Measurements from ENCODE around the gene FRMD4B.
"Not testable (repeated sequence)": the region's sequence is repeated elsewhere in the genome, so short reads cannot be mapped to it uniquely, and the experiment has no call there.

Gene FRMD4B

DNA sequence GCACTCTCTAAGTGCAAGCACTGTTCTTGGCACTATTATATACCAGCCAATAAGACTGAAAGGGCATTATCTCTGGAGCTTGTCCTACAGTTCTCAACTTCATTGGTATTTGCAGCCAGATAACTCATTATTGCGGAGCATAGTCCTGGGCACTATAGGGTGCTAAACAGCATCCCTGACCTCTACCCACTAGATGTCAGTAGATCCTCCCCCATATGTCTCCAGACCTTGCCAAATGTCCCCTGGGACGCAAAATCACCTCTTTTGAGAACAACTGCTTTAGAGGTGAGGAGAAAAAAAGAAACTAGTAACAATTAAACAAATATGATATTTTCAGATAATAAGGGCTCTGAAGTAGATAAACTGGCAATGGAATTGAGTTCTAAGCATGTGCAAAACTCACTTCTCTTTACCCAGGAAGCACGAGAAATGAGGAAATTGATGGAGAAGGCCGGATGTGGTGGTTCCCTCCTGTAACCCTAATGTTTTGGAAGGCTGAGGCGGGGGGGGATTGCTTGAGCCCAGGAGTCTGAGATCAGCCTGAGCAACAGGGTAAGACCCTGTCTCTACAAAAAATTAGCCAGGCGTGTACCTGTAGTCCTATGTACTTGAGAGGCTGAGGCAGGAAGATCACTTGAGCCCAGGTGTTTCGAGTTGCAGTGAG is 61.4 kb downstream of the FRMD4B start:
- no peak for DNase-seq (ENCODE audit: low read depth in 3 of 3, low spot score in 1 of 3)

DNA sequence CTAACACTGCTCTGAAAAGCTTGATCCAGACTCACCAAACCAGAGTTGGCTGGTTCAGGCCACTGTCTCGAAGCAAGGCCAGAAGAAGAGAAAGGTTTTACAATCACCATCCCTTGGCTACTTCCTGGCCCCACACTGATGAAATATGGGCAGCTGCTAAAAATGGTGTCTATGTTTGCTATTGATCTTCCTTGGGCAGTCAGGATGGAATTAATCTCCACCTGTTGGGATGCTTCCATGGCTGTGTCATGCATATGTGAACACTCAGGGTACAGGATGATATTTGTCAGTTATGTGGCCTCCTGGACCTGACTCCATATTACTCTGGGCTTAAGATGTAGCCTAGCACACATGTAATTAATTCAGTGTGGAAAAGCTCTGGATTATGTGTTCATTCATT is 61.9 kb downstream of the FRMD4B start:
- DNase-seq (ENCODE audit: low read depth in 3 of 3, low spot score in 1 of 3), result no peak

DNA sequence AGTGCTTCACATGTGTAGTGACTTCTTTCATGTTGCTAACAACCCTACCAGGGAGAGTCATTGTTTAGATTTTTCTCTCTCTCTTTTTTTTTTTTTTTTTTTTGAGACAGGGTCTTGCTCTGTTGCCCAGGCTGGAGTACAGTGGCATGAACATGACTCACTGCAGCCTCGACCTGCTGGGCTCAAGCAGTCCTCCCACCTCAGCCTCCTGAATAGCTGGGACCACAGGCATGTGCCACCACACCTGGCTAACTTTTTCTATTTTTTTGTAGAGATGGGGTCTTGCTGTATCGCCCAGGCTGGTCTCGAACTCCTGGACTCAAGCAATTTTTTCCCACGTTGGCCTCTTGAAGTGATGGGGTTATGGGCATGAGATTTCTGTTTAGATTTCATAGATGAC is 63.4 kb downstream of the FRMD4B start:
- not testable (repeated sequence) for DNase-seq (ENCODE audit: low read depth in 3 of 3, low spot score in 1 of 3)

DNA sequence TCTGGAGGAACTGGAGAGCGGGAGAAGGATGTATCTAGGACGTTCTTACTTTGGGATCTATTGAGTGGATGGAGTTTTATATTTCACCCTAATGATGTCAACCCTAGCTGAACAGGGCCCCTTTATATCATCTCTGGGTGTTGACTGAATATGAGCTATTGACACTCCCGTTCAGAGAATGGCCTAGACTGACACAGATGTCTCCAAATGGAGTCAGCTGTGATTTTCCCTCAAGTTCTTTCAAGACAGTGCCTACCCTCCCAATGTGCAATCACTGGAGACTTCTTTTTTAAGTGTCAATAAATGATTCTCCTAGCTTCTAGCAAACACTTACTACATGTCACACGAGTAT is 63.8 kb downstream of the FRMD4B start:
- no peak for DNase-seq (ENCODE audit: low read depth in 3 of 3, low spot score in 1 of 3)

DNA sequence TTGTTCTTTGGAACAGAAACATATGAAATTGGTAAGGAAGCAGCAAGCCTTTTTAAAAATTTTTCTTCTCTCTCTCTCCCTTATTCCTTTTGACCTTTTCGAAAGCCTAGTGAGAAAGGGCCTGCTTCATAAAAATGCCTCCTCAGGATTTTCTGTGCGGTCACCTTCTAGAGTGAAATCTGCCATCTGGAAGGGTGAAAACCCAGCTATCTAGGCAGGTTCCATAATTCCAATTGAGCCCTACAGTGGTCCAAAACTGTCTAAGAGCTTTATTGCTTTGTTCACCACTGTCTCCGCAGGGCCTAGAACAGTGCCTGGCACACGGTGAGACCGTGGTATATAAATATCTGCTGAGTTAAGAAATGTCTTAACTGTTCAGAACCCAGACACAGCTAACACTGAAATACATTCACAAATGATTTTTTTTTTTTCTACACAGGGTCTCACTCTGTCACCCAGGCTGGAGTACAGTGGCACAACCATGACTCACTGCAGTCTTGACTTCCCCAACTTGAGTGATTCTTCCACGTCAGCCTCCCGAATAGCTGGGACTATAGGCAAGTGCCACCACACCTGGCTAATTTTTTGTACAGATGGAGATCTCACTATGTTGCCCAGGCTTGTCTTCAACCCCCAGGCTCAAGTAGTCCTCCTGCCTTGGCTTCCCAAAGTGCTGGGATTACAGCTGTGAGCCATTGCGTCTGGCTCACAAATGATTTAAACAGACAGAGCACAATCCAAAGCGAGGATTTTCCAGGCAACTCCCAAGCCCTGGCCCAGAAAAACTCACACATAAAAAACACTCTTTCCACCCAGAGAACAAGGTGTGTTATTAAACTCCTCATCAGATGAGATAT is 64.4 kb downstream of the FRMD4B start:
- no peak for DNase-seq (ENCODE audit: low read depth in 3 of 3, low spot score in 1 of 3)

DNA sequence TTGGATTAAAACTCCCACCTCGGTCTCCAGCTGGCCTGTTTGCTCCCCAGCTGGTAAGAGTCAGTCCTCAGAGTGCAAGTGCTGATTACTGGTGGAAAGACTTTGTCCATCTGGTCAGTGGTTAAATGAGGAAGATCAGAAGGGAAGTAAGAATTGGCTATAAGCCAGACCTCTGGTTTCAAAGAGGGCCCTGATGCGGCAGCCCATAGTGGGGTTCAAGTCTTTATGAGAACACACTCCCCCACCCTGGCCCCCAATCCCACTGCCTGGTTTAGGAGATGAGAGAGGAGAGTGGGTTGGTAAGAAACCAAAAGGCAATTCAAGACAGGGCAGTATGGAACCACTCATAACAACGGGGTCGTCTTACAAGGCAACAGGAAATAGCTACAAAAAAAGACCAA is 65.0 kb downstream of the FRMD4B start:
- DNase-seq (ENCODE audit: low read depth in 3 of 3, low spot score in 1 of 3), result no peak

DNA sequence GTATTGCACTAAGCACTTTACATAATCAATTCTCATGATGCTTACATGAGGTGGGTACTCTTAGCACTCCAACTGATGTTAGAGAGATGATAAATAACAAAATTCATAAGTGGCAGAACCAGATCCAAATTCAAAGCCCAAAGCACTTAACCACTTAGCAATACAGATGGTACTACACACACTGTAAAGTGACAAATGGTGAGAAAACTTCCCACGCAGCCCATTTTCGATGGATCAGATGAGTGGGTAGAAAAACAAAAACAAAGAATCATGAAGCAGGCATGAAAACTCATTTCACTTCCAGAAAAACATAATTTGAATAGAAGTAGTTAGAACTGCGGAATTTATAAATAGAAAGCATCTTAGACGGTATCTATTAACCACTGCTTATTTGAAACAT is 66.2 kb downstream of the FRMD4B start:
- DNase-seq (ENCODE audit: low read depth in 3 of 3, low spot score in 1 of 3), result no peak

DNA sequence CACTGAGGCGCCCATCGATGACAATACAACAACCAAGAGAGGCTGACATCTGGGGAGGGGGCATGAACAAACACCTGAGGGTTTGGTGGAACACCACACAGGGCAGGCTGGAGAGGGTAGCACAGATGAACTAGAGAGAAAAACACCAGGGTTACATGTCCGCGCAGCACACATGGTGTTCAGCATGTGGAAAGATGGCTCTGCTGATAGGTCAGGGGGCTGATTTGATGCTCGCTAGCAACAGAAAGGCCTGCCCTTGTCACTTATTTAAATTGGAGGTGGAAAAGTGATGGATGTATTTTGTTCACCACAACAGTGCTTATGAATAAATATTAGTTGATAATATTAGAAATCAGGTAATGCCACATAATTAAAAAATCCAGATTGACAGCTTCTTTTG is 67.5 kb downstream of the FRMD4B start:
- no peak for DNase-seq (ENCODE audit: low read depth in 3 of 3, low spot score in 1 of 3)

DNA sequence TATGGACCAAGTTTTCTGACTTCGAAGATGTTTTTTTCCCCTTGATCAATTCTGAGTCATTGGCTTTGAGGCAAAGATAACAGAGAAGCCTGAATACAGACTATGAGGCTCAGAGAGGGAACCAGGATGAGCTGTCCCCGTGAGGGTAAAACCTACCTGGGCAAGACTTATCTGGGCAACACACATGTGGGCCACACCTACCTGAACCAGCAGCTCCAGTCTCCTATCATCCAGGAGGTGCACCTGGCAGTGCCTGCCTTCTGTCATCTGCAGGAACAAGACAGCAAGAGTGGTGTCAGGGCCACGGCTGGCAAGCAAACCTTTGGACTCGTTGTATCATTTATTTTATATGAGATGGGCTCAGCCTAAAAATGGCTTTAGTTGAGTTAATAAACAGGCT is 72.6 kb downstream of the FRMD4B start:
- no peak for DNase-seq (ENCODE audit: low read depth in 3 of 3, low spot score in 1 of 3)

DNA sequence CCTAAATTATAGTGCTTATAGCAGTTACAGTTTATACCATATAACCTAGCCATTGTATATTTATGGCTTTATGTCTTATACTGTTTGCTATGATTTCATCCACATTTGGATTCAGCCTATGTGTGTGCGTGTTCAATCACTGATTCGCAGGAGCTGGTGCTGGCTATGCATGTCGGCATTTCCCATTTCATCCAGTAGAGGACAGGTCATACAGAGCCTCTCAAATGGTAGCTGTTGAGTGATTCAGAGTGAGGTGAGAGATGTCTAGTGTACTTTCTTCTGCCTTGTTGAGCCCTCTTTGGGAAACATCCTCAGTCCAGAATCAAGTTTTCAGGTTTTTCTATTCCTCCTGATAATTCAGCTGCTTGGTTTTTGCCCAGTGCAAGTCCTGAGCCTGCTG is 76.1 kb downstream of the FRMD4B start:
- DNase-seq (ENCODE audit: low read depth in 3 of 3, low spot score in 1 of 3), result no peak

DNA sequence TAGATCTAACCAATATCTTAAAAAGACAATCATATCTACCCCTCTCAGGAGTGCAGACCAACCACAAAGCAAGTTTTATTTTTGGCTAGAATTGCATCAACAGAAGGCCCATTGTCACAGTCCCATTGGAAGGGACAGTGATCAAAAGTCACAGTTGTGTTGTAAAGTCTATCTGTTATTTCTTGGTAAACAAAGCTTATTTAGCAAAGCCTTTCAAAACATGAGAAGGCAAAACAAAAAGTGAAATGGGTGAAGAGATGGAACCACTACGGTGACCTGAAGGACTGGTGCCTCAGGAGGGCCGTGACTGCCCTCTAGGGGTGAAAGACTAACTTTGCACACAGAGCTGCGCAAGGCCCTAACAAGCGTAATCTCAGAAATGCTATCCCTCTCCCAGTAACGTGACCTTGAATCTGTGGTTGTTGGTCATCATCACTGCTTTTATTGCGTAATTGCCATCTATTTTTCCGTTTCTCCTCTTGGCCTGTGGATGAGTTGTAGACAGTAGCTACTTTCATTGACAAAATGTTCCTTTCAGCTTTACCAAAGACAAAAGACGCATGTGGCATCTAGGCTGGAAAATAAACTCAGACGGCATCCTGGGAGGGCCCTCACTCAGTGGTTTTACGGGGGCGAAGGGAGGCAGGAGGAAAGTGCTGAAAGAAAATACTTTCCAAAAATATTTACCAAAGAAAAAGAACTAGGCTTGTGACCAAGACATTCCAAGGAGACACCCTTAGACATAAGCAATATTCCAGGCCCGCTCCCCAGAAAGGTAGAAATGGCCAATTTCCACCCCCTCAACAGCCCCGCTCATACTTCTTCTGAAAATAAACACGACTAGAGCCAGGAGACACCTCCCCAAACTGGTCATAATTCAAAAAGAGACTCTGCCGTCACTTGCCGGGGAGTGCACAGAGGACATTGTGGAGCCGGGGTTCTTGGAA is 79.4 kb downstream of the FRMD4B start:
- peak; percentile 29 to 38 (median 36) for DNase-seq (ENCODE audit: low read depth in 3 of 3, low spot score in 1 of 3)

DNA sequence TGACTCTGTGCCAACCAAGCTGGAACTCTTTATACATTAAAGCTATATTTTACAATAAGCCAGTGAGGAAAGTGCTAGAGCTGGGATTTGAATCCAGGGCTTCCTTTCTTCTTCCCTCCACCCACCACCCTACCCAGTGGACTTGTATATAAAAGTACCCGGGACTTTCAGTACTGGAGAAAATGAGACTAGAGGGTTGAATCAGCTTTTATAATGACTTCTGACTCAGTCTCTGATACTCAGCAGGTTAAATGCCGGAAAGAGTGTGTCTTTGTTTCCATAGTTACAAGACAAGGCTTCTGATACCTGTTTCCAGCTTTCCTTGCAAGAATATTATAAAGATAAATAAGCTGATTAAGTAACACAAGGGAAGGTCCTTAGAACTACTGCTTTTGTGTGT is 80.9 kb downstream of the FRMD4B start:
- DNase-seq (ENCODE audit: low read depth in 3 of 3, low spot score in 1 of 3), result no peak

DNA sequence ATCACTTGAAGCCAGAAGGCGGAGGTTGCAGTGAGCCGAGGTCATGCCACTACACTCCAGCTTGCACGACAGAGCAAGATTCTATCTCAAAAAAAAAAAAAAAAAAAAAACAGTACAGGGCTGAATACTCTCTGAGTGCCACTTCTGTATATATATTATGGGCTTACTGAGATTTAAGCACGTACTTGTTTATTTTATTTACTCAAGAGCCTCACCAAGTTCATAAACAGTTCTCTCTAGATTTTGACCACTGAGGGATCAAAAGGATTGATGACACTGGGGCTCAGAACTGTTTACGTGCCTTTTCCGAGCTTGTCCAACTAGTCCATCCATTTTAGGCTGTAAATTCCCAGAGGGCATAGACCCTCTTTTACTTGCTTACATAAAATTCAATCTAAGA is 81.5 kb downstream of the FRMD4B start:
- DNase-seq (ENCODE audit: low read depth in 3 of 3, low spot score in 1 of 3), result no peak

DNA sequence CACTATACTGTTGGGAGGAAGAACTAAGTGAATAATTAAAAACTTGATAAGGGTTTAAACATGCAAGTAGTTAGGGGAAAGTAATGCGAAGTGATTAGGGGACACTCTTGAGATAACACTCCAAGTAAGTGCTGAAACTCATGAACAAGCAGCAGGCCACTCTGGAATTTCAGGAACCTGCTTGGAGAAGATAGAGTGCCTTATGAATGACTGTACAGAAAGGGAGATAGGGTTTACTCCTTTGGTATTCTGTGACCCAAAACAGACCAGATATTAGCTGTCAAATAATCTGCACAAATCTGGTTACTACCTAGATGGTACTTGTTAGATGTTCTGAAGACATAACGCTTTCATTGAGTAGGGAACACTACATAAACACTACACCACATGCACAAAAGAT is 85.6 kb downstream of the FRMD4B start:
- no peak for DNase-seq (ENCODE audit: low read depth in 3 of 3, low spot score in 1 of 3)

DNA sequence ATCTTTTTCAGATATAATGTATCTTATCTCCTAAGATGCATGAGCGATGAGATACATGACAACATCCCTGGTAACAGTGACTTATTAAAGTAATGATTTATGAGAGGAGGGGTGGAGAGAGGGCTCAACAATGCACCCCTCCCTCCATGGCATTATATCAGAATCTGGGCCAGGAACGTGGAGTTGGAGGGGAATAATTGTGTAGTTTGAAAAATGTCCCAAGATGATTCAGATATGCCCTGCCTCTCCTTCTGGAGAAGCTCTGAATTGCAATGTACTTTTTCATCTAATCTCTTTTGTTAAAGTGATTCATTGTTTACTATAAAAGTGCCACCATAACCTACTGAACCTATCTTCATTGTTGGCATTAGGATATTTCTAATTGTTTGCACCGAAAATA is 86.5 kb downstream of the FRMD4B start:
- no peak for DNase-seq (ENCODE audit: low read depth in 3 of 3, low spot score in 1 of 3)

DNA sequence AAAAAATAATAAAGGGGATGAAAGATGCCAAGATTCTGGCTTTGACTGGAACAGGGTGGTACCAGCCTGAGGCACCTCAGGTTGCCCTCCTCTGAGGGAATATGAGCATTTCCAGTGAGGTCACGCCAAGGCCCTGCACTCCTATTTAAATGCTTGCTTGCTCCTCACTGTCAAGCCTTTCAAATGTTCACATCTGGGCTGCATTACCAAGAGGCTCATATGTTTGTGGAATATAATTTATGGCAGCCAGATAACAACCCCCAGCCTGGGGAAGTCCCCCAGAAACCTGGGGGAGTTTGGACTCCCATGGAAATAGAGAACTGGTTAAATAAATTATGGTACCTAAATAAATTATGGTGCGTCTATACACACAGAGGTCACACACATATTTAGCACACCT is 88.4 kb downstream of the FRMD4B start:
- DNase-seq (ENCODE audit: low read depth in 3 of 3, low spot score in 1 of 3), result no peak

DNA sequence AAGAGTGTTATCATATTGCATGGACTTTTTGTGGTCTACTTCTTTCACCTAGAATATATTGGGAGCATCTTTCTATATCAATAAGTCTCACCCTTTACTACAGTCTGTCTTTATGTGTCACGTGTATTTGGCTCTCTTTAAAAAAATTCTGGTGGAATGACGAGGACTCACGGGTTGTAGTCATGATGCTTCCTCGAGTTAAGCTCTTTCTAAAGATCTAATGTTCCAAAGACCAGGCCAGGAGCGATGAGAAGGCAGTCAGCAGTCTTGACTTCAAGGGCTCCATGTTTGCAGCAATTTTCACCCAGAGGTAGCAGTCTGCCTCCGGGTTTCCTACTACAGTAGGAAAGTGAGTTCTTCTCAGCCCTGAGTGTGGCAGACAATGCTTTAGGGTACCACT is 88.9 kb downstream of the FRMD4B start:
- no peak for DNase-seq (ENCODE audit: low read depth in 3 of 3, low spot score in 1 of 3)

DNA sequence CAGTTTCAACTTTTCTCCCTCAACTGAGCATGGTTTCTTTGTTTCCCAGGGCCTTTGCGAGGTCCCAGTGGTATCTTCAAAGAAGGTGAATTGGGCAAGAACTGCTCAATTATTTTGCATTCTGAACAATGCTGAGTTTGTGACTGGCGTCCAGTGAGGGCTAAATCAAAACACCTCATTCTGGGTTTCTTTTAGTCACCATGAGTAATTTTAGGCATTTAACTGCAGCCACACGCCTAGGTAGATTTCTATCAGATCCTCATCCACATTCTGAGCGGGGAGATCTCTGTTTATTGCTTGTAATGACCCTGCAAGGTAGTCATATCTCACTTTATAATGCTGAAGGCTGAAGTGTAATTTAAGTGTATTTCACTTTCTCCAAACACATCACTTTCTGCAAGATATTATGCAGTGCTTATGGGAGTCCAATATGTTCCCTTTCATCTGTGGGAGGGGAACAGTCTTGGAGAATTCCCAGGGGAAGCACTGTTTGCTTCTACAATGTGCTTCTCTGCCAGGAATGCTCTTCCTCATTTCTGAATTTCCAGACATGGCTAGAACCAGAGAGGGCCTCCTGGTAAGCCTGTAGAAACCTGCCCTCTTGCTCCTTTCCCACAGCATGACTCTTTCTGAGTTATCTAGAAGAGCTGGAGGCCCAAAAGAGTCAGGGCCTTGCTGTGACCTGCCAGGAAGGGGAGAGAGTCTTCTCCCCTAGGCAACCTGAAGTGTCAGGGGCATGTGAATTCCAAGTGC is 91.7 kb downstream of the FRMD4B start:
- DNase-seq (ENCODE audit: low read depth in 3 of 3, low spot score in 1 of 3), result no peak

DNA sequence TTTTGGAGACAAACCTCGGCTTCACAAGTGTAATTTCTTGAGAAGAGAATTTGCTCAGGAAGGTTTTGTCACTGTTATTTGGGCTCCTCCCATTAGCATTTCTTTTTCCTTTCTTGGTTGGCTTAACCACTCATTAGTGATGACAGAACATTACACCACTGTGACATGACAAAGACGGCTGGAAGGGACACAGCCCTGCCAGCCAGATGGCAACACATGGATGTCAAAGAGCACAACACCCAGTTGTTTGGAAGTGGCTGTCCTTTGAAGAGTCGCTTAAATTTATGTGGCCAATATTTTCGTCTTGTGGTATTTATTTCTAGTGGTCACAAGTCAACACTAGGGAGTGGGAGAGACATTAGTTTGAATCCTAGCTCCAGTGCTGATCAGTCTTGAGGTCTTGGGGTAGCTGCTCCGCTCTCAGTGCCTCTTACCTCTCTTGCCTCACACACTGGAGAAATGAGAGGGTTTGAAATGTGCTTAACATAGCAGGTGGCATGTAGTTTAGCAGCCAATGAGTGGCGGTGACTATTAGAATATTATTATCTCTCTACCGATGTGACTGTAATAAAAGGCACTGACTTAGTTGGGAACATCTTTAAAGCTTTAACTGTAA is 92.8 kb downstream of the FRMD4B start:
- no peak for DNase-seq (ENCODE audit: low read depth in 3 of 3, low spot score in 1 of 3)

DNA sequence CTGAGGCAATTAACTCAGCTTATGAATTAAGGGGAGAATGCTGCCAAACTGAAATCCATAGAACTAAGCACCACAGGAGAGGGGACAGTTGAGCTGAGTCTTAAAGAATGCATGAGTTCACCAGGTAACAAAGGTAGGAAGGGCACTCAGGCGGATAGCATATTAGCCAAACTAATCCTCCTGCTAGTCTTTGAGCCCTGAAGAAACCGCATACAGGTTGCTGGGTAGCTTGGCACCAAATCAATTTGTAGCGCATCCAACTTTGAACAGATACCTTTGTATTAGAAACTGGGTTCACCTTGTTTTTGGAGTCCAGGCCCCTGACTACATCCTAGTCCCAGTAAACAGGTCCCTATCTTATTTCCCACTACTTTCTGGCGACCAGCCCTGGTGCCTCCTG is 93.7 kb downstream of the FRMD4B start:
- no peak for DNase-seq (ENCODE audit: low read depth in 3 of 3, low spot score in 1 of 3)

DNA sequence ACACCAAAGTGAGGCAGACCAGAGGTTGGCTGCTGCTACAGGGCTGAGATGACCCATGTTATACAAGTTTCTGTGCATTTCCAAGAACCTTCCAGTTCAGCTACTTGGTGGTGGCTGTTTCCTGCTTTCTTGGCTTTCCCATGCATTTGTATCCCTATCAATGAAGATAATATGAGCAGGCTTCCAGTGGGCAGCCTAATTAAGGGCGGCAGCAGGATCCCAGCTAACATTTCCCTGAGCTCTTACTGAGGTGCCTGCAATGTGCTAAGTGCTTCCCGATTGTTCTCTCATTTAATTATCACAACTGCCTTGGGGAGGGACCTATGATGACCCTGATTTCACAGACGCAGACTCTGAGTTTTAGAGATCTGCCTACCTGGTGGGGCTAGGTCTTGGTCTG is 95.5 kb downstream of the FRMD4B start:
- no peak for DNase-seq (ENCODE audit: low read depth in 3 of 3, low spot score in 1 of 3)

Measured in stimulated activated CD4-positive, alpha-beta T cell treated with anti-CD3 and anti-CD28 coated beads, TNF-alpha, amount 100 ng/mL, for 1 hour (primary cell).